ENCODE data around the gene RELN. TPM values are rescaled to one million over a fixed set of nuclear protein-coding genes. Genes with fewer than 3 reads are reported as not detected.

RELN gene
- total and polyA plus RNA-seq, 2 of the 13 experiments (the other 11 are each of a cell fraction or from before 2014, with no cell fraction given): 315 to 332 TPM

DNA sequence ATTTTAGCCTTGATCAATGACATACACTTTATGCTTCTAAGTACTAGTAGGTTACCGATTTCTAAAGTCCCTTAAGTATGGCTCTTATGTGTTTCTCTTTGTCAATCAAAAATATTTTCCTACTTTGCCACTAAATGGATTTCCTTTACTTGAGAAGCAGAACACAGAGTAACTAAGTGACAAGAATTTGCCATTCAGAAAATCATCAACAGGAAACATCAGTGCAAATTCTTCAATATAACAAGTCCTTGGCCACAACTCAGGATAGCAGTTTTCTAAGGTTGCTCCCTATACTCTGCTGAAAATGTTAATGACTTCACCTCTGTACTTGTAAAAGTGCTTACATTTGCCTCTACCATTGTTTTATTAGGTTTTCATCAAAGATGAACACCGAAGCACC is 303.8 kb downstream of the RELN start:
- 72% methylated on average over 2 of the region's 2 CpGs for WGBS (ENCODE audit: low lambda C conversion rate)

More for the DNA sequence above, 303.8 kb downstream of the RELN start:
- DNase-seq (ENCODE audit: low spot score) (no peak), ATAC-seq (no peak), FAIRE-seq (no peak)
- peaks cover 12% of the 10 kb centered on the region for H3K4me1 ChIP-seq (ENCODE audit: insufficient read depth, low read length)
- H3K4me2 ChIP-seq (ENCODE audit: low read depth, low read length): no peak overlapping the region
- POLR2A ChIA-PET: no interaction called here
- no peak overlapping the region for H2AFZ ChIP-seq (ENCODE audit: low read length)
- no peak overlapping the region for H3K9ac ChIP-seq (ENCODE audit: insufficient read depth, low read depth, low read length)
- CTCF ChIA-PET (ENCODE audit: low intra/inter-chr PET ratio, low total read pairs): no interaction called here
- no peak overlapping the region for H3K27ac ChIP-seq (ENCODE audit: extremely low read length, insufficient read depth, low read length)
- no peak overlapping the region for H3K4me3 ChIP-seq (replicated peaks in 1 of 3; ENCODE audit: insufficient read depth in 1 of 3, low read depth in 2 of 3, low read length in 3 of 3)
- intact Hi-C loops (cut with micrococcal nuclease; ENCODE audit: unreplicated experiment): no loop called here
- H4K20me1 ChIP-seq (ENCODE audit: insufficient read depth, low read length): no peaks in the 10 kb centered on the region
- BruUV-seq (replicated peaks): no TSS peak
- TF ChIP-seq, protein P1, sequence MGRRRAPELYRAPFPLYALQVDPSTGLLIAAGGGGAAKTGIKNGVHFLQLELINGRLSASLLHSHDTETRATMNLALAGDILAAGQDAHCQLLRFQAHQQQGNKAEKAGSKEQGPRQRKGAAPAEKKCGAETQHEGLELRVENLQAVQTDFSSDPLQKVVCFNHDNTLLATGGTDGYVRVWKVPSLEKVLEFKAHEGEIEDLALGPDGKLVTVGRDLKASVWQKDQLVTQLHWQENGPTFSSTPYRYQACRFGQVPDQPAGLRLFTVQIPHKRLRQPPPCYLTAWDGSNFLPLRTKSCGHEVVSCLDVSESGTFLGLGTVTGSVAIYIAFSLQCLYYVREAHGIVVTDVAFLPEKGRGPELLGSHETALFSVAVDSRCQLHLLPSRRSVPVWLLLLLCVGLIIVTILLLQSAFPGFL (CRISPR knock-in tag; IDR thresholded peaks at IDR 0.05): no peak
- TF ChIP-seq ZNF672 (CRISPR knock-in tag; IDR thresholded peaks at IDR 0.05) (no peak), PHF5A (CRISPR knock-in tag; IDR thresholded peaks at IDR 0.05; ENCODE audit: low read depth, unreplicated experiment) (no peak), TAF1 (CRISPR knock-in tag; IDR thresholded peaks at IDR 0.05) (no peak), ESRRA (CRISPR knock-in tag; IDR thresholded peaks at IDR 0.05; ENCODE audit: low read depth) (no peak), THYN1 (CRISPR knock-in tag; IDR thresholded peaks at IDR 0.05; ENCODE audit: borderline replicate concordance, low read depth) (no peak), ZNF724P (CRISPR knock-in tag; IDR thresholded peaks at IDR 0.05; ENCODE audit: borderline replicate concordance) (no peak)
- TF ChIP-seq, protein P2, sequence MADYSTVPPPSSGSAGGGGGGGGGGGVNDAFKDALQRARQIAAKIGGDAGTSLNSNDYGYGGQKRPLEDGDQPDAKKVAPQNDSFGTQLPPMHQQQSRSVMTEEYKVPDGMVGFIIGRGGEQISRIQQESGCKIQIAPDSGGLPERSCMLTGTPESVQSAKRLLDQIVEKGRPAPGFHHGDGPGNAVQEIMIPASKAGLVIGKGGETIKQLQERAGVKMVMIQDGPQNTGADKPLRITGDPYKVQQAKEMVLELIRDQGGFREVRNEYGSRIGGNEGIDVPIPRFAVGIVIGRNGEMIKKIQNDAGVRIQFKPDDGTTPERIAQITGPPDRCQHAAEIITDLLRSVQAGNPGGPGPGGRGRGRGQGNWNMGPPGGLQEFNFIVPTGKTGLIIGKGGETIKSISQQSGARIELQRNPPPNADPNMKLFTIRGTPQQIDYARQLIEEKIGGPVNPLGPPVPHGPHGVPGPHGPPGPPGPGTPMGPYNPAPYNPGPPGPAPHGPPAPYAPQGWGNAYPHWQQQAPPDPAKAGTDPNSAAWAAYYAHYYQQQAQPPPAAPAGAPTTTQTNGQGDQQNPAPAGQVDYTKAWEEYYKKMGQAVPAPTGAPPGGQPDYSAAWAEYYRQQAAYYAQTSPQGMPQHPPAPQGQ (CRISPR knock-in tag; IDR thresholded peaks at IDR 0.05; ENCODE audit: borderline replicate concordance): no peak
- TF ChIP-seq, protein P3, sequence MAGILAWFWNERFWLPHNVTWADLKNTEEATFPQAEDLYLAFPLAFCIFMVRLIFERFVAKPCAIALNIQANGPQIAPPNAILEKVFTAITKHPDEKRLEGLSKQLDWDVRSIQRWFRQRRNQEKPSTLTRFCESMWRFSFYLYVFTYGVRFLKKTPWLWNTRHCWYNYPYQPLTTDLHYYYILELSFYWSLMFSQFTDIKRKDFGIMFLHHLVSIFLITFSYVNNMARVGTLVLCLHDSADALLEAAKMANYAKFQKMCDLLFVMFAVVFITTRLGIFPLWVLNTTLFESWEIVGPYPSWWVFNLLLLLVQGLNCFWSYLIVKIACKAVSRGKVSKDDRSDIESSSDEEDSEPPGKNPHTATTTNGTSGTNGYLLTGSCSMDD (CRISPR knock-in tag; IDR thresholded peaks at IDR 0.05): no peak
- TF ChIP-seq, protein P4, sequence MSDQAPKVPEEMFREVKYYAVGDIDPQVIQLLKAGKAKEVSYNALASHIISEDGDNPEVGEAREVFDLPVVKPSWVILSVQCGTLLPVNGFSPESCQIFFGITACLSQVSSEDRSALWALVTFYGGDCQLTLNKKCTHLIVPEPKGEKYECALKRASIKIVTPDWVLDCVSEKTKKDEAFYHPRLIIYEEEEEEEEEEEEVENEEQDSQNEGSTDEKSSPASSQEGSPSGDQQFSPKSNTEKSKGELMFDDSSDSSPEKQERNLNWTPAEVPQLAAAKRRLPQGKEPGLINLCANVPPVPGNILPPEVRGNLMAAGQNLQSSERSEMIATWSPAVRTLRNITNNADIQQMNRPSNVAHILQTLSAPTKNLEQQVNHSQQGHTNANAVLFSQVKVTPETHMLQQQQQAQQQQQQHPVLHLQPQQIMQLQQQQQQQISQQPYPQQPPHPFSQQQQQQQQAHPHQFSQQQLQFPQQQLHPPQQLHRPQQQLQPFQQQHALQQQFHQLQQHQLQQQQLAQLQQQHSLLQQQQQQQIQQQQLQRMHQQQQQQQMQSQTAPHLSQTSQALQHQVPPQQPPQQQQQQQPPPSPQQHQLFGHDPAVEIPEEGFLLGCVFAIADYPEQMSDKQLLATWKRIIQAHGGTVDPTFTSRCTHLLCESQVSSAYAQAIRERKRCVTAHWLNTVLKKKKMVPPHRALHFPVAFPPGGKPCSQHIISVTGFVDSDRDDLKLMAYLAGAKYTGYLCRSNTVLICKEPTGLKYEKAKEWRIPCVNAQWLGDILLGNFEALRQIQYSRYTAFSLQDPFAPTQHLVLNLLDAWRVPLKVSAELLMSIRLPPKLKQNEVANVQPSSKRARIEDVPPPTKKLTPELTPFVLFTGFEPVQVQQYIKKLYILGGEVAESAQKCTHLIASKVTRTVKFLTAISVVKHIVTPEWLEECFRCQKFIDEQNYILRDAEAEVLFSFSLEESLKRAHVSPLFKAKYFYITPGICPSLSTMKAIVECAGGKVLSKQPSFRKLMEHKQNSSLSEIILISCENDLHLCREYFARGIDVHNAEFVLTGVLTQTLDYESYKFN (CRISPR knock-in tag; conservative IDR thresholded peaks at IDR 0.05): no peak
- no peaks in the 10 kb centered on the region for H3K9me3 ChIP-seq (ENCODE audit: low read length)
- H3K79me2 ChIP-seq (ENCODE audit: insufficient read depth, low read length): no peaks in the 10 kb centered on the region
- H3K36me3 ChIP-seq (replicated peaks in 1 of 2; ENCODE audit: control insufficient read depth in 1 of 2, insufficient read depth in 2 of 2, low read length in 2 of 2): peaks cover 0 to 8% of the 10 kb centered on the region in 2 experiments; a peak in 2 of 5 replicates
- no peaks in the 10 kb centered on the region for H3K27me3 ChIP-seq (ENCODE audit: control insufficient read depth in 1 of 2, insufficient read depth in 2 of 2, low read length in 2 of 2)
- in situ Hi-C loops (cut with HindIII; ENCODE audit: extremely low pct_ligation_motif_present, low pct_unique_long_range_greater_than_20kb): no loop called here
